Fibroblast of the conjunctiva (primary cell): ENCODE measurements around the gene ARID1A.
"Not testable (repeated sequence)": the region's sequence is repeated elsewhere in the genome, so short reads cannot be mapped to it uniquely, and the experiment has no call there.

ENCODE experiments used
- DNase-seq: peaks from one replicate; pipeline ENCODE4 v3.0.0-alpha.2; 2010; ENCODE audit warnings: low read depth

The ARID1A gene

GRCh38 chr1:26788515-26788785 lies 92.6 kb downstream of the ARID1A start:
- DNase-seq = no peak

- DNase-seq = peak; percentile 82
Observed at GRCh38 chr1:26788836-26789611, 93.2 kb downstream of the ARID1A start.

GRCh38 chr1:26789612-26789865 lies 93.7 kb downstream of the ARID1A start:
- no peak for DNase-seq

- no peak for DNase-seq
Observed at GRCh38 chr1:26789931-26790330, 94.1 kb downstream of the ARID1A start.

GRCh38 chr1:26790551-26790953 lies 94.7 kb downstream of the ARID1A start:
- DNase-seq = no peak

GRCh38 chr1:26791148-26791547 lies 95.3 kb downstream of the ARID1A start:
- DNase-seq = no peak

GRCh38 chr1:26791626-26792025 lies 95.8 kb downstream of the ARID1A start:
- DNase-seq = no peak

- DNase-seq = no peak
Observed at GRCh38 chr1:26792924-26793323, 97.1 kb downstream of the ARID1A start.

- DNase-seq = no peak
Observed at GRCh38 chr1:26794391-26794790, 98.6 kb downstream of the ARID1A start.

- DNase-seq = no peak
Observed at GRCh38 chr1:26797627-26798026, 101.8 kb downstream of the ARID1A start.

- peak; percentile 94 for DNase-seq
Observed at GRCh38 chr1:26799479-26800142, 103.8 kb downstream of the ARID1A start.

GRCh38 chr1:26803932-26804331 lies 108.1 kb downstream of the ARID1A start:
- DNase-seq = not testable (repeated sequence)

GRCh38 chr1:26810105-26810504 lies 114.3 kb downstream of the ARID1A start:
- not testable (repeated sequence) for DNase-seq

- DNase-seq = no peak
Observed at GRCh38 chr1:26811057-26811456, 115.2 kb downstream of the ARID1A start.

GRCh38 chr1:26811708-26812107 lies 115.9 kb downstream of the ARID1A start:
- DNase-seq = no peak

GRCh38 chr1:26814377-26814776 lies 118.6 kb downstream of the ARID1A start:
- DNase-seq = no peak

GRCh38 chr1:26814893-26815292 lies 119.1 kb downstream of the ARID1A start:
- no peak for DNase-seq

- DNase-seq = no peak
Observed at GRCh38 chr1:26820784-26821269, 125.0 kb downstream of the ARID1A start.

- no peak for DNase-seq
Observed at GRCh38 chr1:26822737-26823395, 127.1 kb downstream of the ARID1A start.

GRCh38 chr1:26824731-26825130 lies 128.9 kb downstream of the ARID1A start:
- DNase-seq = no peak

GRCh38 chr1:26826261-26827105 lies 130.7 kb downstream of the ARID1A start, which contains the start of gene ZDHHC18:
Gene ZDHHC18, plus strand, starts transcription at chr1:26826688. Its CDS starts 117 bp downstream, at chr1:26826805.
- DNase-seq = peak; percentile 8

- no peak for DNase-seq
Observed at GRCh38 chr1:26827106-26827604, 131.3 kb downstream of the ARID1A start.
